ENCODE results near the gene PGRMC1. TPM values are rescaled to one million over a fixed set of nuclear protein-coding genes. Genes with fewer than 3 reads are reported as not detected.
A peak's percentile ranks its signal among the peaks of the same experiment; 100 is the strongest.
"Not testable (repeated sequence)": the region's sequence is repeated elsewhere in the genome, so short reads cannot be mapped to it uniquely, and the experiment has no call there.

The PGRMC1 gene
- total RNA-seq, 1 donor from 2014 or later: 101 TPM

DNA sequence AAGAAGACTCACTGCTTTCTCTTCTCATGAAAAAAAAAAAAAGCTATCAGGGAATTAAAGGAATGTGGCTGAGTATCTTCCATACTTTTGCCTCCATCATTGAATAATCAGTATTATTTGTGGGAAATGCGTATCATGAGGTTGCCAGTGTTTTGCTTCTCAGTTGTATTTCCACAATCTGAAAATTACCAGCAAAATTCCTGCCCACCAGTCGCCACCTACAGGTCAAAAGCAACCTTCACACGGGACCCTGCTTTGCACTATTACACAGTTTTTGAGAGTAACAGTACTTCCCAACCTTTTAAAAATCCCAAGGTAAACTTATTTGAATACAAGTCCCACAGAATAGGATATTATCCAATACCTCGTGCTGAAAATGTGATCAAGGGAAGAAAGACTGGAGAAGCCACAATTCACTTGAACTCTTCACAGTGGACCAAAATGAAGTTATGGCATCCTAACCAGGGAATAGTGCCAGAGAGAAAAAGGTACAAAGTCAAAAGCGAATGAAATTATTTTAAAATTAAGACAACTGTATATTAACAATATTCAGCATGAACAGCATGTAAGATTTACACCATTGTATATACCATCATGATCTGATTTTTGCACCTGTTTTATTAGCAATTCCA, 30.4 kb downstream of the PGRMC1 start:
- no peaks in the 10 kb centered on the region for H3K4me1 ChIP-seq

GRCh38 chrX:119267115-119267514, 31.0 kb downstream of the PGRMC1 start:
- H3K27me3 ChIP-seq; intact Hi-C loops (cut with DNase I); H3K36me3 ChIP-seq: not testable (repeated sequence)

More for the DNA sequence above, 30.4 kb downstream of the PGRMC1 start:
- TF ChIP-seq CTCF (IDR thresholded peaks at IDR 0.05) (peak in 2 of 3 experiments; percentile 35), POLR2A (IDR thresholded peaks at IDR 0.05) (no peak), POLR2AphosphoS5 (IDR thresholded peaks at IDR 0.05; ENCODE audit: insufficient read depth in 1 of 2, low read depth in 1 of 2) (no peak)
- H3K27me3 ChIP-seq: no peaks in the 10 kb centered on the region
- H3K27ac ChIP-seq: no peak overlapping the region
- no peaks in the 10 kb centered on the region for H3K36me3 ChIP-seq
- intact Hi-C loops (cut with DNase I): no loop called here
- no peak for DNase-seq (ENCODE audit: extremely low spot score in 2 of 2)
- H3K9me3 ChIP-seq: no peaks in the 10 kb centered on the region
- no peak overlapping the region for H3K4me3 ChIP-seq

GRCh38 chrX:119272882-119273419, 36.9 kb downstream of the PGRMC1 start:
- TF ChIP-seq CTCF (IDR thresholded peaks at IDR 0.05) (no peak), POLR2A (IDR thresholded peaks at IDR 0.05) (no peak), POLR2AphosphoS5 (IDR thresholded peaks at IDR 0.05; ENCODE audit: insufficient read depth in 1 of 2, low read depth in 1 of 2) (no peak)
- Histone ChIP-seq H3K4me3 (peak overlapping the region in 1 of 2 donors; percentile 16), H3K27ac (no peak overlapping the region), H3K36me3 (no peaks in the 10 kb centered on the region), H3K9me3 (no peaks in the 10 kb centered on the region), H3K27me3 (no peaks in the 10 kb centered on the region), H3K4me1 (no peaks in the 10 kb centered on the region)
- intact Hi-C loops (cut with DNase I): no loop called here
- DNase-seq (ENCODE audit: extremely low spot score in 2 of 2): no peak

More at GRCh38 chrX:119267115-119267514, 31.0 kb downstream of the PGRMC1 start:
- H3K4me3 ChIP-seq; H3K4me1 ChIP-seq; H3K27ac ChIP-seq; H3K9me3 ChIP-seq; DNase-seq (ENCODE audit: extremely low spot score in 2 of 2): not testable (repeated sequence)

- TF ChIP-seq POLR2AphosphoS5 (IDR thresholded peaks at IDR 0.05; ENCODE audit: insufficient read depth in 1 of 2, low read depth in 1 of 2) (no peak), CTCF (IDR thresholded peaks at IDR 0.05) (no peak), POLR2A (IDR thresholded peaks at IDR 0.05) (no peak)
- DNase-seq (ENCODE audit: extremely low spot score in 2 of 2): no peak
- intact Hi-C loops (cut with DNase I): no loop called here
- no peaks in the 10 kb centered on the region for H3K36me3 ChIP-seq
- H3K27me3 ChIP-seq: no peaks in the 10 kb centered on the region
- no peaks in the 10 kb centered on the region for H3K4me1 ChIP-seq
- no peaks in the 10 kb centered on the region for H3K9me3 ChIP-seq
- H3K4me3 ChIP-seq: peak overlapping the region in 1 of 2 donors; percentile 16
- no peak overlapping the region for H3K27ac ChIP-seq
Measured at GRCh38 chrX:119273420-119274192, 37.5 kb downstream of the PGRMC1 start.

DNA sequence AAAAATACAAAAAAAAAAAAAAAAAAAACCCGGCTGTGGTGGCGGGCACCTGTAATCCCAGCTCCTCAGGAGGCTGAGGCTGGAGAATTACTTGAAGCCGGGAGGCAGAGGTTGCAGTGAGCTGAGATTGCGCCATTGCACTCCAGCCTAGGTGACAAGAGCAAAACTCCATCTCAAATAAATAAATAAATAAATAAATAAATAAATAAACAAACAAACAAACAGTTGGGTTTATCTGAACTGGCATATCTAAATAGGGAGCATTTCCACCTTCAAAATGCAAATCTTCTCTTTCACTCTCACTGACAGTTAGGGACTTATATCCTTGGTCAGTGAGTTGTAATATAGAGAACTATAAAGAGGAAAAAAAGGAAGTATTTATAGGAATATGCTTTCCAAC, 46.3 kb downstream of the PGRMC1 start:
- H3K4me3 ChIP-seq; H3K27ac ChIP-seq; DNase-seq (ENCODE audit: extremely low spot score in 2 of 2); H3K27me3 ChIP-seq; H3K36me3 ChIP-seq; H3K4me1 ChIP-seq; intact Hi-C loops (cut with DNase I); H3K9me3 ChIP-seq: not testable (repeated sequence)

GRCh38 chrX:119288890-119289393, 52.9 kb downstream of the PGRMC1 start:
- Histone ChIP-seq H3K9me3 (no peaks in the 10 kb centered on the region), H3K4me3 (no peak overlapping the region), H3K27ac (no peak overlapping the region), H3K36me3 (no peaks in the 10 kb centered on the region), H3K4me1 (no peaks in the 10 kb centered on the region), H3K27me3 (no peaks in the 10 kb centered on the region)
- no peak for DNase-seq (ENCODE audit: extremely low spot score in 2 of 2)
- TF ChIP-seq CTCF (IDR thresholded peaks at IDR 0.05) (no peak), POLR2AphosphoS5 (IDR thresholded peaks at IDR 0.05; ENCODE audit: insufficient read depth in 1 of 2, low read depth in 1 of 2) (no peak), POLR2A (IDR thresholded peaks at IDR 0.05) (no peak)
- intact Hi-C loops (cut with DNase I): no loop called here

Measured in vagina (tissue), 2 donors.